ENCODE results near the gene GPR12.
A peak's percentile ranks its signal among the peaks of the same experiment; 100 is the strongest.

GPR12 gene, protein sequence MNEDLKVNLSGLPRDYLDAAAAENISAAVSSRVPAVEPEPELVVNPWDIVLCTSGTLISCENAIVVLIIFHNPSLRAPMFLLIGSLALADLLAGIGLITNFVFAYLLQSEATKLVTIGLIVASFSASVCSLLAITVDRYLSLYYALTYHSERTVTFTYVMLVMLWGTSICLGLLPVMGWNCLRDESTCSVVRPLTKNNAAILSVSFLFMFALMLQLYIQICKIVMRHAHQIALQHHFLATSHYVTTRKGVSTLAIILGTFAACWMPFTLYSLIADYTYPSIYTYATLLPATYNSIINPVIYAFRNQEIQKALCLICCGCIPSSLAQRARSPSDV

DNA sequence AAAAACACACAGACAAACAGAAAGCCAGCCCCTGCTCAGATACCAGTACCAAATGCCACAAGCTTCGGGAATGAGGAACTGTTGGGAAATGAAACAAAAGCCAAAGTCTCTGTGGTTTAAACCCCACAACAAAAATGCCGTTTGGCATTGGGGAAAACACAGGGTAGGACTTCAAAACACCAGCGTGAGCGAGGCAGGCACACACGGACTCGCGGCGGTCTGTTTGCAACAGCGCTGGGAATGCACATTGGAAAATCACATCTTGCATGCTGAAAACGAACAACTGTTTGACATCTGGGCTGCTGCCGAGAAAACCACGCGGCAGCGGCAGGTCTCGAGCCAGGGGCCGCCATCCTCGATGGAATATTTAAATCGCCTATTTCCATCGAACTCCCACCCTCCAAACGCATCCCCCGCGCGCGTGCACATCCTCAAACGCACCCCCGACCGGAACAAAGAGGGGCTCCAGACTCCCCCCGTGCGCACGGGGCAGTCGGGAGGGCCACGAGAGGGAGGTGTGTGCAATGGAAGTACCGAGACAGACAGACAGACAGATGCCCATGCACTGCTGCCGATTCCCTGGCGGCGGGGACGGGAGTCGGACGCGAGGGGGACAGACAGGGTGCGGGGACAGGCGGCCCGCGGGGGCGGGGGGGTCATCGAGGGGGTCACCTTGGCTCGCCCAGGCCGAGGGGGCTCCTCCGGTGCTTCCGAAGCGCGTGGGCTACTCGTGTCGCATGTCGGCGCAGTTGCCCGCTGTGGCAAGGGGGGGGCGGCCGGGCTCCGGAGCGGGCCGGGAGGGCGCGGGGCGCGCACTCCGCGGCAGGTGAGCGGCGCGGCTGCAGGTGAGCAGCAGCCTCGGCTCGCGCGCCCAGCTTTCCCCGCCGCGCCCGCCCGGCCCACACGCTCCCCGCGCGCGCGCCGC, at the start of gene GPR12:
GPR12 (minus strand) TSS at position 880 of the 925 bp plus-strand sequence. CDS start 959 bp downstream, outside the sequence.
- no peak for DNase-seq

DNA sequence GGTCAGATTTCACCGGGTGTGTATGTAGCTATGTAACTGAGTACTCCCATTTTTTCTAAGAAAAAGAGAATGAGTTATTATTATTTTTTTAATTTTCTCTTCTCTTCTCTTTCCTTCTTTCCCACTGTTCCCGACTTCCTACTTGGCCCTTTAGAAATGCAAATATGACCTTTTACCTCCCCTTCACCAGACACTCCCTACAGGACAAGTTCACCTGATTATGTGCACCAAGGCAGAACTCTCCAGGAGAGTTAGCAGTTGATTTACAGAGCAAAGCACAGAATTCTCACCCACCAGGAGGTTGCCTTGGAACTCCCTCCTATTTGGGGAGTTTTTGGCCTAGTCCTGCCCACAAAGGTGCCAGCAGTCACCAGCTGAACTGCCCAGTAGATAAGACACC, 49.5 kb upstream of the GPR12 start:
- no peak for DNase-seq

DNA sequence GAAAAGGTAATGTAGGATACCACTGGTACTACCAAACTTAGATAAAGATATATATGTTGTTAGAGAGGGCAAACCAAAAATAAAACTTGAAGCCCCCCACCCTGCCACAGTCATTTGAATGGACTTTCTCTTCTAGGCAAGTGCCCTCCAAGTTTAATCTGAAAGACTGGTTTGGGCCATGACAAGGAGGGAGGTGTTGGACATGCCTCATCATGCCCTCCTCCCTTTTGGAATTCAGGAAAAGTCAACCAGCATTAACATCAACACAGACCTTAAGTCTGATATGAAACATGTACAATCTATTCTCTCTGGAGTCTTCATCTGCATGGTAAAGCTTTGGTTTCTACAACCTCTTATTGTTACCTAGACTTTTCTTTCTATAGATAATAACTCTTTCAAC, 46.3 kb upstream of the GPR12 start:
- DNase-seq: no peak

DNA sequence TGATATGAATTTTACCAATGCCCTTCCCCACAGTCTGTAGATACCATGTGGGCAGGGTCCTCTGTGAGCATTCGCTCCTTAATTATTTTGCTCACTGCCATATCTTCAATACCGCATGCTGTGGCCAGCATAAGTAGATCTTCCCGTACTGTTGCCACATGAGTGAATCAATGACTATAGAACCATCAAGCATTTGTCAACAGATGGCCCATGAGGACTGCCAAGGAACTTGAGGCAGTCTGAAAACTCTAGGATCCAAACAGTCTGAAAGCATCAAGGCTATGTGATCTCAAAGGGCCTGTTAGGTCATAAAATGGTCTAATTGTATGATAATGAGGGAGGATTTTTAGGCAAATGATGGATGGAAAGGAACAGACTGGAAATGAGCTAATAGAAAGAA, 27.4 kb upstream of the GPR12 start:
- DNase-seq: no peak

DNA sequence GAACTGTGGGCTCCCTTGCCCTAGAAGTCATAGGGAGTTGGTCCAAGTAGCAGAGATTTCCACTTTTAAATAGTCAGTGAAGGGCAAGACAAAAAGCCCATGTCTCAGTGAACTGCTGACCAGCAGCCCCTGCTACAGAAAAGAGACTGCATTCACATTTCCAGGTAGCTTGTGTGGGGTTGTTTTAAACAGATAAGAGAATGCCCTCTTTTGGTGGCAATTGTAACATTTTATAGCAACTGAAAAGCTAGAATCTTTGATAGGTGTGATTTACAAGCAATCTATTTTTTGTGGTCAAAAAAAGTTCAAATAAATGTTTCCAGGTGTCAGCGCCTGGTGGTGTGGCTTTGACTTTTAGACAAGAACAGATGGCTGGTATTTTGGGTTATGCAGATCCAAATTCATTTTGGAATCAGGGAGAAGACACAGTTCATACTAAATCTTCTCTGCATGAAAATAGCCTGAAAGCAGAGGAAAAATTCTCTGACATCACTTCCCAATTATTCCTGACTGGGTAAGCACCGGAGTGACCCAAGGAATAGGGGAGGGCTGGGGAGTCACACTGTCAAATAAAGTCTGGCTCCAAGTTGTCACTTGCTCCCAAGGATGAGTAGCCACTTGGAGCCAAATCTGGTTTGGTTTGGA, 26.2 kb upstream of the GPR12 start:
- DNase-seq: no peak

DNA sequence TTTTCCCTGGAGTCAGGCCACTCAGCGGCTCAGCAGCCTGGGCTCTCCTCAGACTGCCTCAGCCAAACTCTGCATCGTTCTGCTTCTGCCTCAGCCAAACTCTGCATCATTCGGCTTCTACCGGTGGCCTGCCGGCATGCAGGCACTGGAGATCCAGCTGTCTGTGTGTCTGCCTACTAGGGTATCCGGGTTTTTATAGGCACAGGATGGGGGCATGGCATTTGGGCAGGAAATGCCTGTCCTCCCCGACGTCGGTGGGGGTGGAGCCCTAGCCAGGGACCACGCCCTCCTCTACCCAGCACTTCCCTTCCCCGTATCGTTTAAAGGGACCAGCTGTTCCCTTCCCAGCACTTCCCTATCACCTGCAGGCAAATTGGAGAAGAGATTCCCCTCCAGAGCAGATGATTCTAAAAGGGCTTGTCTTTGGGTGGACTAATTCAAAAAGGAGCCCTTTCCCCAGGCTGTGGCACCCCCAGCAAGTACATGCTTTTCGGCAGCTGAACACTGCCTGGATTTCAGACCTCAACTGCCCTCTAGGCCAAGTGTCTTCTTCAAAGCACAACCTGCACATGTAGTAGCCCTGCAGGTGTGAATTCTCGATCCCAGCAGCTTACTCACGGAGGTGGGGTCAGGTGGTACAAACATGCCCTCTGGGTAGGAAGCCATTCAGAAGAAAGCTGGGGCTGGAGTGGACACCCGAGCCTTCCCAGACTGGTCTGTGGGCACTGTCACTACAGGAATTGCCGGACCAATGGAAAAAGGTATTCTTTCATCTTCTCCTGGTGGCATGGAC, 25.4 kb upstream of the GPR12 start:
- peak; percentile 54 for DNase-seq

DNA sequence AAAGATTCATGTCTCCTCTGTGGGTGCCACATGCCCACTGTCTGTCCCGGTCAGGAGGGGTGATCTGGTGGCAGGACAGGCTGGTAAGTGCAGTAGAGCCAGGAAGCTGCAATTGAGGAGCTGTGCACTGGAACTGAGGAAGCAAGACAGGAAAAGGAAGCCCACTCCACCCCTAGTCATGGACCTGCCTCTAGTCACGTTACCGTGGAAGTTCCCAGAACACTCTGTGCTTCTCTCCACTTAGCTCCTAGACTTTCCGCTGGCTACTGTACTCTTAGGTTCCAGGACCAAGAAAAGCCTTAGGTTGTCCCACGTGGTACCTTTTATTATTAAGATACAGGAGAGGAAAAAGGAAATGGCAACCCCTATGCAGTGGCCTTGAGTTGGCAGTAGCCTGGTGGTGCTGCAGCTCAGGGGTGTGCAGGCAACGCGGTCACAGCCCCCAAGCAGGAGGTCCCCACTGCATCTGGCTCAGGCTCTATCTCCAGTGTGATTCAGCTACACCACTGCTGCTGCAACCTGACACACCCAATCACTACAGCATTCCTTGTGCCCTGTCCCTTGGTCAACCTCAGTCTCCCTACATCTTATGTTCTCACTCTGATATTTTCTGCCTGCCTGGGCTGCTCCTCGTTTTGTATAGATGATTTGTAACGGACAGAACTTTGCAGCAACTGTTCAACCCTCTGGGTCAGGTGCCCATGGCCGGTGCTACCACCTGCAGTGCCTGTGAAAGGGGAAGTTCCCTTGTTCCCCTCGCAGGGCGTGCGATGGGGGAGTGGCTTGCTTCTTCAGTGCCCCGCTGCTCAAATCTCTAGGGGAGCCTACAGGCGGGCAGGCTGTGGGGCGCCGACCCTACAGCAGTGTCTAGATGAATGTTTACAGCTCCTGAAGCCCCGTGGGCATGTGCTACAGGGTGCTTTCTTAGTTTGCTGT, 24.4 kb upstream of the GPR12 start:
- peak; percentile 43 for DNase-seq

DNA sequence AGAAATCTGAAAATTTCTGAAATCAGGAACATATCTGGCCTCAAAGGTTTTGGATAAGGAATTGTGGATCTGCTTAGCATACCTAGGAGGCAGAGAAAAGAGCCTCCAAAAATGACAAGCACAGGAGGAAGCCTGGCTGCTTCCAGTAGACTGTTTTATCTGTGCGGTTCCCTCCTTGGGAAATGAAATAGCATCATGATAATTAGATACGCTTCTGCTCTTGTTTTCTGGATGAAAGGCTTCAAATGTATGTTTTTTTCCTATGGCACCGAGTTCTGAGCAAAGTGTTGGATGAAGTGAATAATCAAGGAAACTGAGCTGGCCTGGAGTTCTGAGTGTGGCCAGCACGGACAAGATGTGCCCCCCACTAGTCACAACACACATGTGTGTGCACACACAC, 19.8 kb upstream of the GPR12 start:
- DNase-seq: no peak

DNA sequence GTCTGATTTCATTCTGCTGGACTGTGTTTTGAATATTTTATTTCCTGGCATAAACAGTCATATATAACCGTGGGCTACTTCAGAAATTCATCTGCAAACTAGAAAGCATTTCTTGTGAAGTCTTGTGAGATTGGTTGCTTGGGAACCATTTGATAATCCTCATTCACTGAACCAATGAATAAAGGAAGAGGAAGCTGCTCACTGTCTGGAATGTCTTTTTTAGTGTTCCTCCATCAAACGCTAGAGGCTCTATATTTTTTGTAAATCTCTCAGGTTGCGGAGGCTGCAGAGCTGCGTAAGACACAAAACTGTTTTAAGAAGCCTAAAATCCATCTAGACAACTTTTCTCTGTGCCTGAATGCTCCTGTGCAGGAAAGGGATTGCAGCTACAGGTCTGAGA, 18.7 kb upstream of the GPR12 start:
- no peak for DNase-seq

DNA sequence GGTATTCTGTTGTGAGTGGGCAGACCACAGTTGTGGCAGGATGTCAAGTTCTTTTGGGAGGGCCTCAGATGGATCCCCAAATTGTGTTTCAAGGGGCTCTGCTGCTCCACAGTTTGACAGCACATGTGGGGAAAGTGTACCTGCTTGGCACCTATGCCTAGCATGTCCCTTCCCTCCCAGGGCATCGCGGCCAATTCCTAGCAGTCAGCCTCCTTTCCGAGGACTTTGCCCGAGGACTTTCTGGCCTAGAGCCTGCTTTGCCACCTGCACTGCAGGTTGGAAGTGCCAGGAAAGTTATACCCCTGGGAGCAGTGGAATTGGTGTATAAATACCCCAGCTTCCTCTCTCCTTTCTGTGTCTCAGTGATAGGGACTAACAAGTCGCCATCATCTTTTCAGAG, 11.9 kb upstream of the GPR12 start:
- DNase-seq: no peak

DNA sequence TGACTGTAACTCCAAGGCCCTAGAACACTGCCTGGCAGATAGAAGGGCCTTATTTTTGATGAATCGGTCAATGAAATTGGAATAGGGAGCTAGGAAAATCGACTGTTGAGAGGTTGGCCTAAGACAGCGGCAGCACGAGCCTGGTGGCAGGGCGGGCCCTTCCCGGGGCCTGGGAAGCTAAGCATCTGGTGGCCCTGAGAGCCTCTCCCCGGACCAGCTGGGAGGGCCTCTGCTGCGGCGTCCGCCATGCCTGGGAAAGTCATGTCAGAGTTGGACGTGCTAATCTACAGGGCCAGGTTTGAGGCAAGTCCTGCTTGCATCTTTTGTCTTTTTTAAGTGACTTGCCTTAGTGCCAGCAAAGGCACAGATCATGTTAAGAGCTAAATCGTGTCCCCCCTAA, 11.2 kb upstream of the GPR12 start:
- no peak for DNase-seq

DNA sequence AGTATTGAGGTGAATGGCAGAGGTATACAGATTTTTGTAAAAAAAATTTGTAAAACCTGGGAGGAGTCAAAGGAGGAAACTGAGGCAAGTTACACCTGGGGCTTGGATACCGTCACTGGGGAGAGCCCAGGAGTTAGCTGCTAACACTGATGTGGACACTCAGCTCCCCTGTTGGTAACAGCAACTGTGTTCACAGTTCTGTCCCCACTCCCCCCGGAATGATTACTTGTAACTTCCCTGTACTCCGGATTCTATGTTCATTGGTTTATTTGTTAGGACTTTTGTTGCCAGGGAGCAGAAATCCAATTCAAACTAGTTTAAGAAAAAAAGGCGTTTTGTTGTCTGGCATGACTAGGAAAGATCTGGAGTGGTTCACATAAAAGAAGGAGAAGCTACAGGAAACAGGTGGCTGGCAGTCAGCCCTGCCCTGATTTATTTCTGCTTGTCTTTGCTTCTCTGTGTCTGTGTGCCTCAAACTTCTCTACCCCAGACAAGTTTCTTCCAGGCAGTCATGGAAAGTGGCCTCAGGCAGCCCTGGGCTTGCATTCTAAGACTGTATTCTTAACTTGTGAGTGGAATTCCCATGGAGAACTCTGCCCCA, 2.3 kb upstream of the GPR12 start:
- DNase-seq: no peak

DNA sequence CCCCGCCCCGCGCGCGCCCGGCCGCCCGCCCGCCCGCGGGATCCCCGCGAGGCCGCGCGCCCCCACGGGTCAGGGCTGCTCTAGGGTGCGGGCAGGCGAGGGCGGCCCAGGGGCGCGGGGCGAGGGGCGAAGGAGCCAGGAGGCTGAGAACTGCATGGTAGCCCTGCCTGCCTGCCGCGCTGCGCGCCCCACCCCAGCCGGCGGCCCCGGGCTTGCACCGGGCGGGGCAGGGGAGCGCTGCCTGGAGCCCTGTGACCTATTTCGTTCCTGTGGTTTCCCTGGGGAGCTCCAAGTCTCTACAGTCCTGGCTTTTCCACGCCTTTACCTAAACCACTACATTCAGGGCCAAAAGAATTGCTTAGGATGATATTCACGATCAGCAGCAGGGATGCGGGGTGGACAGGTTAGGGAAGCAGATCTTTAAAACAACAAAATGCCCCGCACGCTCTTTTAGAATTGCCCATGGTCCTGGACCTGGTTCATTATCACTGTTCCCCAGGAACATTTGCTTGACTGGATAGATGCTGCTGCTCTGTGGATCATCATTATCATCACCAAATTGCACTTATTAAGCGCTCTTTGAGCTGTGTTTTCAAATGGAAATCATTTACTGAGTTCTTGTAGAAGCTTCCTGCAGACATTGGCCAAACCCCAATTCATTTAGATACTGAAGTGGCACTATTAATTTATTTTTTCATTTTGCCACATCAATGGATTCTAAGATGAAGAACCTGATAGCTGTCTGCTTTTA, 421 bp upstream of the GPR12 start:
- DNase-seq: no peak

DNA sequence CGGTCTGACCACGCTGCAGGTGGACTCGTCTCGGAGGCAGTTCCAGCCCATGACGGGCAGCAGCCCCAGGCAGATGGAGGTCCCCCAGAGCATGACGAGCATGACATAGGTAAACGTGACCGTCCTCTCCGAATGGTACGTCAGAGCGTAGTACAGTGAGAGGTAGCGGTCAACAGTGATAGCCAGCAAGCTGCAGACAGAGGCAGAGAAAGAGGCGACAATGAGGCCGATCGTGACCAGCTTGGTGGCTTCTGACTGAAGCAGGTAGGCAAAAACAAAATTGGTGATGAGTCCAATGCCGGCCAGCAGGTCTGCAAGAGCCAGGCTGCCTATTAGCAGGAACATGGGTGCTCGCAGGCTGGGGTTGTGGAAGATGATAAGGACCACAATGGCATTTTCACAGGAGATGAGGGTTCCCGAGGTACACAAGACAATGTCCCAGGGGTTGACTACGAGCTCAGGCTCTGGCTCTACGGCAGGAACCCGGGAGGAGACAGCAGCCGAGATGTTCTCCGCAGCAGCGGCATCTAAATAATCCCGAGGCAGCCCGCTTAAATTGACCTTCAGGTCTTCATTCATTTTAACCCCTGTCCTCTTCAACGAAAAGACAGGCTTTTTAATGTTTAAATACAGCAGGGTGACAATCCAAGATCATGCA, 1.2 kb downstream of the GPR12 start:
- DNase-seq: no peak

DNA sequence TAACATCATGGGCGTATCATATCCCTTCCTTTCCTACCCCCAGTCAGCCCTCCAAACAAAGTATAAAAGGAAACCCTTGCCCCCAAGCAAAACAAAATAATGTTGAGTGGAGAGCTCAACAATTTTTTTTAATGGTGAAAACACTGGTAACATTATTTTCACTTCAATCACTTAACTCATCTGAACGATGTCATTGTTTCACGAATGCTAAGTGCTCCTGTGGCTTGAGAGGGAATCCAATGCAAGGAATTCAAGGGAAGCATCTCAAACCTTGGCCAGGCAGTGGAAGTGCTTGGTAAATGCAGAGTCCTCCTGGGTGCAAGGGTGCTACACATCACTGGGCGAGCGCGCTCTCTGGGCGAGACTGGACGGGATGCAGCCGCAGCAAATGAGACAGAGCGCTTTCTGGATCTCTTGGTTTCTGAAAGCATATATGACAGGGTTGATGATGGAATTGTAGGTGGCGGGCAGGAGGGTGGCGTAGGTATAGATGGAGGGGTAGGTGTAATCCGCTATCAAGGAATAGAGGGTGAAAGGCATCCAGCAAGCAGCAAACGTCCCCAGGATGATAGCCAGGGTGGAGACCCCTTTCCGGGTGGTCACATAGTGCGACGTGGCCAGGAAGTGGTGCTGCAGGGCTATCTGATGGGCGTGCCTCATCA, 2.0 kb downstream of the GPR12 start:
- no peak for DNase-seq

DNA sequence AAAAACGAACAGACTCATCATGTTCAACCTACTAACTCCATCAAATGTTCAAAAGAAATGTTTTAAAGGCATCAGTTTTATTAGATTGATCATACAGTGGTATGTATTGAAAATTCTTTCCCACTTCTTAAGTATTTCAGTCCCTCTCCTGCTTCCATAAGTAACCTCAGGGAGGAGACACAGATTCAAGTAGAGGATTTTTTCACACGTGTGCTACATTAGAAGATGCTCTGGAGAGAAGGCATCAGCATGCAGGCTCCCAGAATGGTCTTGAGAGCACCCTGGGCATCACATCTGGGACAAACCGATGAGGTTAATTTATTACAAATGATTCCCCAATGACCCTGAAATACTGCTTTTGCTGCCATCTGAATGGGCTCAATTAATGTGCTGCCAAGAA, 3.6 kb downstream of the GPR12 start:
- no peak for DNase-seq

DNA sequence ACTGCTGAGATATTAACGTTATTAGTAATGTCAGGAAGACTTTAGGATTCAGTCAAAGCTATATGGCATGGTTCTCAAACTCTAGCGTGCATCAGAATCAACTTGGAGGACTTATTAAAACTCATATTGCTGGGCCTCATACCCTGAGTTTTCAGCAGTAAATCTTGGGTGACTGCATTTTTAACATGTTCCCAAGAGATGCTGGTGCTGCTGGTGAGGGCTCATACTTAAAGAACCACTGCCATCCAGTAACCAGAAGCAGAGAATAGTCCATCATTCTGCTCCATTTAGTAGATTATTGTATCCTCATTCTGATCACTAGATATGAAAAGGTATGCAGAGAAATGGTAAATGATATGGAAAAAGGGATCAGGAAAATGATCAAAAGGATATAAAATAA, 7.9 kb downstream of the GPR12 start:
- no peak for DNase-seq

DNA sequence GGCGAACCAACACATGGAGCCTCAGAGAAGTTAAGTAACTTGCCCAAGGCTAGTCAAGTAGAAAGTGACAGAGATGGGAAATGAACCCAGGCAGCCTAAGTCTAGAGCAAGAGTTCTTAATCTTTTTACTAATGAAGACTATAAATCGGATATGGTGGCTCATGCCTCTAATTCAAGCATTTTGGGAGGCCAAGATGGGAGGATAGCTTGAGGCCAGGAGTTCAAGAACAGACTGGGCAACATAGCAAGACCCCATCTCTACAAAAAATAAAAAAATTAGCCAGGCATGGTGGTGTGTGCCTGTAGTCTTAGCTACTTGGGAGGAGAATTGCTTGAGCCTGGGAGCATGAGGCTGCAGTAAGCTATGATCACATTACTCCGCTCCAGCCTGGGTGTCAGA, 10.7 kb downstream of the GPR12 start:
- no peak for DNase-seq

DNA sequence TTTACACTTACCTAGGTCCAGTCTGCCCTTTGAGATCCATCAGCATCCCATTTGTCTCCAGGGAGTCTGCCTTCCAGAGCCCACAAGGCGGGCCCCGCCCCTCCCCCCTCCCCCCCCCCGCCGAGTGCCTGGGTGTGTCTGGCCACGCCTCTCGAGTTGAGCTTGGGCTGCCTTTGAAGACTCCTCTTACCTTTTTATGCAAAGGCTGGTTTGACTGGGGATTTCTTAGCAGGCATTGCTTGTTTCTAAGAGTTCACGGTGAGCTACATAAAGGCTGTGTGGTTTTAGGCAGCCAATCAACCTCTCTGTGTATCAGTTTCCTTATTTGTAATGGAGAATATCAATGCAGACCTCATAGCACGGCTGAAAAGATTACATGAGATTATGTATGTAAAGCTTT, 11.3 kb downstream of the GPR12 start:
- no peak for DNase-seq
